Esophagus (tissue), 2 donors: ENCODE measurements around the gene XRN2. TPM values are rescaled to one million over a fixed set of nuclear protein-coding genes. Genes with fewer than 3 reads are reported as not detected.
"Not testable (repeated sequence)": the region's sequence is repeated elsewhere in the genome, so short reads cannot be mapped to it uniquely, and the experiment has no call there.

Source experiments
- H3K27ac ChIP-seq, 2 donors: one replicate each; pipeline ENCODE4 v1.5.1; 2013; ENCODE audit warnings: low read depth in 2 of 2, mild to moderate bottlenecking in 2 of 2, inconsistent platforms in 1 of 2, low read length in 1 of 2, moderate library complexity in 1 of 2
- H3K27me3 ChIP-seq, 2 donors: one replicate each; pipeline ENCODE4 v1.6.1; 2013; ENCODE audit warnings: low read length in 2 of 2, control low read depth in 1 of 2, mild to moderate bottlenecking in 1 of 2; ENCODE audit not compliant: insufficient read depth in 2 of 2, control insufficient read depth in 1 of 2
- H3K36me3 ChIP-seq, 2 donors: one replicate each; pipeline ENCODE4 v1.6.1; 2013; ENCODE audit warnings: low read length in 1 of 2; ENCODE audit not compliant: control insufficient read depth in 2 of 2, insufficient read depth in 2 of 2
- H3K4me1 ChIP-seq, 2 donors: one replicate each; pipeline ENCODE4 v1.6.1; 2013; ENCODE audit warnings: low read length in 1 of 2; ENCODE audit not compliant: control insufficient read depth in 2 of 2, insufficient read depth in 2 of 2
- H3K4me3 ChIP-seq, 2 donors: one replicate each; pipeline ENCODE4 v1.5.1; 2013; ENCODE audit warnings: low read length in 2 of 2, mild to moderate bottlenecking in 2 of 2, low read depth in 1 of 2, moderate library complexity in 1 of 2
- H3K9me3 ChIP-seq, 2 donors: one replicate each; pipeline ENCODE4 v1.6.1; 2013; ENCODE audit warnings: mild to moderate bottlenecking in 2 of 2, low read depth in 1 of 2, low read length in 1 of 2, moderate library complexity in 1 of 2; ENCODE audit not compliant: control insufficient read depth in 2 of 2, insufficient read depth in 1 of 2
- WGBS, 2 donors: extraction: QIAGEN DNeasy Blood & Tissue Kit; methylation state at CpG; one replicate each; pipeline ENCODE4 v1.1.7; 2013; 5-methylcytosine and 5-hydroxymethylcytosine counted together
- polyA plus RNA-seq, 2 donors: library from polyadenylated mRNA; stranded (reverse); fragments of 200-250 nt; gene quantifications; one replicate each; pipeline ENCODE4 v1.2.3, GENCODE V29; 2013
- donor health status: healthy with polysubstance abuse.
- donor health status: Bipolar disorder and iron deficiency.

Gene XRN2
- polyA plus RNA-seq, 2 donors, result 5.2 to 20.1 TPM

- H3K27ac ChIP-seq, result no peak overlapping the region
- peaks cover 3 to 9% of the 10 kb centered on the region in 2 donors for H3K36me3 ChIP-seq
These were observed 55.6 kb downstream of the XRN2 start for GRCh38 chr20:21358737-21359136.

DNA sequence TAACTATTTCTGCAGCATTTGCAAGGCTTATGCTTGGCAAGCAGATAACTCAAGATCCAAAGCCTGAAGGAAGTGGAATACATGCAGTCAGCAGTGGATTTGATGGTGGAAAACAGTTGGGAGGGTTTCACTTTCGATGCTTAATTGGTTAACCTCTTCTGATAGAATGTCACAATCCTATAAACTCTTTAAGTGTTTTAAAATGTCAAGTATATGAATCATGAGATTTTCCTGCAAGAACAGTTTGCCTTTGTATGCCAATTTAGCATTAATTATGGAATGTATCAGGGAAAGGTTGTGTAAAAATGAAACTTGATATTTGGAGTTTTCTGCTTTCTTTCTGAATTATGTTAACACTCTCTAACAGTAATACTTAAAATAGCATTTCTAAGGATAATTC, 57.6 kb downstream of the XRN2 start:
- Histone ChIP-seq H3K36me3 (peaks cover 3 to 12% of the 10 kb centered on the region in 2 donors), H3K4me1 (no peaks in the 10 kb centered on the region), H3K27me3 (no peaks in the 10 kb centered on the region), H3K9me3 (no peaks in the 10 kb centered on the region), H3K4me3 (no peak overlapping the region), H3K27ac (no peak overlapping the region)
- 72 to 85% methylated on average over 1 of the region's 1 CpG for WGBS, 2 donors

More at GRCh38 chr20:21358737-21359136, 55.6 kb downstream of the XRN2 start:
- Histone ChIP-seq H3K4me3 (no peak overlapping the region), H3K27me3 (no peaks in the 10 kb centered on the region), H3K9me3 (no peaks in the 10 kb centered on the region), H3K4me1 (no peaks in the 10 kb centered on the region)
- WGBS, 2 donors, result 87 to 93% methylated on average over 5 of the region's 5 CpGs

- peaks cover 3 to 12% of the 10 kb centered on the region in 2 donors for H3K36me3 ChIP-seq
- no peaks in the 10 kb centered on the region for H3K9me3 ChIP-seq
- 62 to 66% methylated on average over 2 of the region's 2 CpGs for WGBS, 2 donors
- no peak overlapping the region for H3K4me3 ChIP-seq
- H3K27me3 ChIP-seq, result no peaks in the 10 kb centered on the region
- no peaks in the 10 kb centered on the region for H3K4me1 ChIP-seq
- H3K27ac ChIP-seq, result no peak overlapping the region
These were observed 58.1 kb downstream of the XRN2 start for GRCh38 chr20:21361266-21361665.

GRCh38 chr20:21364413-21364812, 61.3 kb downstream of the XRN2 start:
- 95 to 96% methylated on average over 6 of the region's 6 CpGs for WGBS, 2 donors
- H3K4me3 ChIP-seq, result no peak overlapping the region
- no peak overlapping the region for H3K27ac ChIP-seq
- peaks cover 3 to 12% of the 10 kb centered on the region in 2 donors for H3K36me3 ChIP-seq
- no peaks in the 10 kb centered on the region for H3K4me1 ChIP-seq
- no peaks in the 10 kb centered on the region for H3K27me3 ChIP-seq
- no peaks in the 10 kb centered on the region for H3K9me3 ChIP-seq

DNA sequence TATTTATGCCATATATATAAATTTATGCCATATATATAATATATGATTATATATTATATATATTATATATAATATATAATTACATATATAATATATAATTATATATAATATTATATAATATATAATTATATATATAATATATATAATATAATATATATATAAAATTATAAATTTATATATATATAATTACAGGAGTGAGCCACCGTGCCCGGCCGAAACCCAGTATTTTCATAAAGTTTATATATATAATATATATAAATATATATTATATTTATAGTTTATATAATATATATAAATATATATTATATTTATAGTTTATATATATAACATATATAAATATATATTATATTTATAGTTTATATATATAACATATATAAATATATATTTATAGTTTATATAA, 62.6 kb downstream of the XRN2 start:
- H3K4me1 ChIP-seq, result no peaks in the 10 kb centered on the region
- H3K36me3 ChIP-seq, result peaks cover 3 to 10% of the 10 kb centered on the region in 2 donors
- H3K27me3 ChIP-seq, result no peaks in the 10 kb centered on the region
- WGBS, 2 donors, result 98% methylated on average over 3 of the region's 3 CpGs
- H3K27ac ChIP-seq, result no peak overlapping the region
- H3K9me3 ChIP-seq, result no peaks in the 10 kb centered on the region
- no peak overlapping the region for H3K4me3 ChIP-seq

- H3K27ac ChIP-seq, H3K36me3 ChIP-seq, H3K4me1 ChIP-seq, H3K27me3 ChIP-seq, H3K9me3 ChIP-seq, H3K4me3 ChIP-seq: not testable (repeated sequence)
- WGBS, 2 donors, result 89 to 92% methylated on average over 9 of the region's 9 CpGs
These were observed 63.1 kb downstream of the XRN2 start for GRCh38 chr20:21366273-21366672.

GRCh38 chr20:21368791-21369190, 65.7 kb downstream of the XRN2 start:
- no peak overlapping the region for H3K27ac ChIP-seq
- WGBS, 2 donors, result 37 to 94% methylated on average over 2 of the region's 2 CpGs

DNA sequence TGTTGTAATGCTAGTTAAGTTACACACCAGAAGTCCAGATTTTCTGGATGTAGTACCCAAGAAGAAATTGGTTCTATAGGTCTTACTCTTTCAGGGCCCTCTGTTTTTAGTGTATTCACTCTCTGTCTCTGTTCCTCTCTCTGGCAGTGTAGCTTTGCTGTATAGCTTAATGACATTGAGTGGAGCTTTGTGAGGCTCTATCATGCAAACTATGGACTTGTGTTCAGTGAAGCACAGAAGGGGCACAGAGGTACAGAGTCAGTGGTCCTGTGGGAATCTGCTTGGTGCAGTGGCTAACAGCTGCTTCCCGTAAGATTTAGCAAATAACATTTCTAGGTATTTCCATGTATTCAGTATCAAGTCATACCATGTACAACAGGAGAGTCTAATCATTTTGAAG, 68.1 kb downstream of the XRN2 start:
- 86 to 94% methylated on average over 1 of the region's 1 CpG for WGBS, 2 donors
- no peaks in the 10 kb centered on the region for H3K4me1 ChIP-seq
- H3K36me3 ChIP-seq, result no peaks in the 10 kb centered on the region

More at GRCh38 chr20:21368791-21369190, 65.7 kb downstream of the XRN2 start:
- H3K36me3 ChIP-seq, result peaks cover 0 to 3% of the 10 kb centered on the region in 2 donors
- no peaks in the 10 kb centered on the region for H3K27me3 ChIP-seq
- H3K4me1 ChIP-seq, result no peaks in the 10 kb centered on the region
- H3K4me3 ChIP-seq, result no peak overlapping the region
- H3K9me3 ChIP-seq, result no peaks in the 10 kb centered on the region

DNA sequence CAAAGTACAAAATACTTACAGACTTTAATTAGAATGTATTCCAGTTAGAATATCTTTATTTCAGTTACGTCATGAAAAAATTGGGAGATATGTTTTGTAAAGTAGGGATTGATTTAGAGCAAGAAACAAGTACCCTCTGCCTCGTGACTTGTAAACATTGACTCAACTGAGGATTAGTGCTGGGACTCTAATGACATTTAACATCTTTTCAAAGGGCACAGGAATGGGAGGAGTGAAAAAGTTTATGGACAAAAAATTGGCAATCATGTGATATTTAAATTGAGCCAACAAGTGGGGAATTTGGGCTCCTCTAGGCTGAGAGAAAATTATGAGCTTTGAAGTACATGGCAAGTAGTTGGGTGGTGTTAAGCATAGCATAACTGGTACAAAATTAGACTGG, 68.9 kb downstream of the XRN2 start:
- H3K4me1 ChIP-seq, result no peaks in the 10 kb centered on the region
- H3K4me3 ChIP-seq, result no peak overlapping the region
- 66 to 79% methylated on average over 2 of the region's 2 CpGs for WGBS, 2 donors
- H3K27me3 ChIP-seq, result no peaks in the 10 kb centered on the region
- no peaks in the 10 kb centered on the region for H3K9me3 ChIP-seq
- H3K27ac ChIP-seq, result no peak overlapping the region
- H3K36me3 ChIP-seq, result peaks cover 0 to 2% of the 10 kb centered on the region in 2 donors

More for the DNA sequence above, 68.1 kb downstream of the XRN2 start:
- H3K27ac ChIP-seq, result no peak overlapping the region
- no peak overlapping the region for H3K4me3 ChIP-seq
- H3K9me3 ChIP-seq, result no peaks in the 10 kb centered on the region
- H3K27me3 ChIP-seq, result no peaks in the 10 kb centered on the region

- Histone ChIP-seq H3K9me3 (no peaks in the 10 kb centered on the region), H3K27ac (no peak overlapping the region), H3K4me1 (no peaks in the 10 kb centered on the region), H3K27me3 (no peaks in the 10 kb centered on the region), H3K36me3 (peaks cover 0 to 5% of the 10 kb centered on the region in 2 donors), H3K4me3 (no peak overlapping the region)
- WGBS, 2 donors, result 71 to 73% methylated on average over 1 of the region's 1 CpG
These were observed 70.3 kb downstream of the XRN2 start for GRCh38 chr20:21373436-21373835.
